ENCODE data around the gene EFCAB8.

The EFCAB8 gene

GRCh38 chr20:32841632-32842031 is 17.1 kb upstream of the EFCAB8 start:
- Histone ChIP-seq H4K20me1 (ENCODE audit: insufficient read depth, low read length) (no peaks in the 10 kb centered on the region; the same call in 1 of the 2 replicates), H3K36me3 (replicated peaks; ENCODE audit: insufficient read depth, low read length) (peaks cover 7% of the 10 kb centered on the region), H3K27ac (ENCODE audit: low read length) (no peak overlapping the region), H3K9me3 (replicated peaks; ENCODE audit: insufficient read depth, low read length) (no peaks in the 10 kb centered on the region), H3K9me2 (replicated peaks; ENCODE audit: insufficient read depth, low read length) (no peaks in the 10 kb centered on the region), H3F3A (ENCODE audit: insufficient read depth, low read length) (no peaks in the 10 kb centered on the region), H3K9ac (ENCODE audit: low read length) (no peak overlapping the region), H3K4me2 (ENCODE audit: low read depth, low read length) (no peak overlapping the region), H3K4me3 (ENCODE audit: low read length) (no peak overlapping the region), H2AFZ (ENCODE audit: low read length) (no peak overlapping the region), H3K79me2 (ENCODE audit: low read length) (peaks cover 80% of the 10 kb centered on the region), H3K4me1 (ENCODE audit: low read length) (no peaks in the 10 kb centered on the region), H3K27me3 (replicated peaks; ENCODE audit: insufficient read depth, low read length) (no peaks in the 10 kb centered on the region)
- TF ChIP-seq EZH2 (optimal IDR thresholded peaks at IDR 0.05; ENCODE audit: low read depth, low read length), result no peak
- no peak for TF ChIP-seq EZH2phosphoT487 (IDR thresholded peaks at IDR 0.05; ENCODE audit: low read length)
- no peak for TF ChIP-seq CTCF (IDR thresholded peaks at IDR 0.05; ENCODE audit: low read length)
- no peak for DNase-seq

GRCh38 chr20:32842688-32843524 is 15.8 kb upstream of the EFCAB8 start:
- Histone ChIP-seq H3K9me3 (replicated peaks; ENCODE audit: insufficient read depth, low read length) (no peaks in the 10 kb centered on the region), H3K4me1 (ENCODE audit: low read length) (no peaks in the 10 kb centered on the region), H3K27me3 (replicated peaks; ENCODE audit: insufficient read depth, low read length) (no peaks in the 10 kb centered on the region), H3K9ac (ENCODE audit: low read length) (no peak overlapping the region), H4K20me1 (ENCODE audit: insufficient read depth, low read length) (no peaks in the 10 kb centered on the region; the same call in 1 of the 2 replicates), H3K36me3 (replicated peaks; ENCODE audit: insufficient read depth, low read length) (peaks cover 14% of the 10 kb centered on the region), H3K79me2 (ENCODE audit: low read length) (peaks cover 73% of the 10 kb centered on the region), H3K27ac (ENCODE audit: low read length) (no peak overlapping the region), H3K4me3 (ENCODE audit: low read length) (no peak overlapping the region), H2AFZ (ENCODE audit: low read length) (no peak overlapping the region), H3F3A (ENCODE audit: insufficient read depth, low read length) (no peaks in the 10 kb centered on the region), H3K4me2 (ENCODE audit: low read depth, low read length) (no peak overlapping the region), H3K9me2 (replicated peaks; ENCODE audit: insufficient read depth, low read length) (no peaks in the 10 kb centered on the region)
- DNase-seq, result no peak
- TF ChIP-seq EZH2 (optimal IDR thresholded peaks at IDR 0.05; ENCODE audit: low read depth, low read length), result no peak
- TF ChIP-seq CTCF (IDR thresholded peaks at IDR 0.05; ENCODE audit: low read length), result no peak
- TF ChIP-seq EZH2phosphoT487 (IDR thresholded peaks at IDR 0.05; ENCODE audit: low read length), result no peak

- Histone ChIP-seq H3K4me1 (ENCODE audit: low read length) (no peaks in the 10 kb centered on the region), H3K4me2 (ENCODE audit: low read depth, low read length) (no peak overlapping the region), H3K9me2 (replicated peaks; ENCODE audit: insufficient read depth, low read length) (no peaks in the 10 kb centered on the region), H3K27ac (ENCODE audit: low read length) (no peak overlapping the region), H3K9ac (ENCODE audit: low read length) (no peak overlapping the region), H3K4me3 (ENCODE audit: low read length) (no peak overlapping the region), H3F3A (ENCODE audit: insufficient read depth, low read length) (no peaks in the 10 kb centered on the region), H2AFZ (ENCODE audit: low read length) (no peak overlapping the region), H3K36me3 (replicated peaks; ENCODE audit: insufficient read depth, low read length) (peaks cover 7% of the 10 kb centered on the region; the same call in 1 of the 2 replicates), H3K79me2 (ENCODE audit: low read length) (peaks cover 48% of the 10 kb centered on the region), H3K9me3 (replicated peaks; ENCODE audit: insufficient read depth, low read length) (no peaks in the 10 kb centered on the region), H3K27me3 (replicated peaks; ENCODE audit: insufficient read depth, low read length) (no peaks in the 10 kb centered on the region), H4K20me1 (ENCODE audit: insufficient read depth, low read length) (no peaks in the 10 kb centered on the region; the same call in 1 of the 2 replicates)
- TF ChIP-seq EZH2 (optimal IDR thresholded peaks at IDR 0.05; ENCODE audit: low read depth, low read length) (no peak), CTCF (IDR thresholded peaks at IDR 0.05; ENCODE audit: low read length) (no peak), EZH2phosphoT487 (IDR thresholded peaks at IDR 0.05; ENCODE audit: low read length) (no peak)
- no peak for DNase-seq
Measured at GRCh38 chr20:32845786-32846185, 12.9 kb upstream of the EFCAB8 start.
